Osteocyte (in vitro differentiated cells): ENCODE measurements around the gene ISY1. TPM values are rescaled to one million over a fixed set of nuclear protein-coding genes. Genes with fewer than 3 reads are reported as not detected.
"Not testable (repeated sequence)": the region's sequence is repeated elsewhere in the genome, so short reads cannot be mapped to it uniquely, and the experiment has no call there.

Source experiments
- DNase-seq: peaks from one replicate; pipeline ENCODE4 v3.0.0; 2021; ENCODE audit warnings: mixed read lengths; ENCODE audit not compliant: unreplicated experiment; ENCODE audit errors: extremely low spot score
- H3K27ac Mint-ChIP-seq: one replicate; pipeline ENCODE4 v1.8.0; 2021; ENCODE audit warnings: mild to moderate bottlenecking, mixed read lengths; ENCODE audit not compliant: unreplicated experiment
- H3K27me3 Mint-ChIP-seq: one replicate; pipeline ENCODE4 v1.8.0; 2021; ENCODE audit warnings: mixed read lengths; ENCODE audit not compliant: unreplicated experiment
- H3K36me3 Mint-ChIP-seq: one replicate; pipeline ENCODE4 v1.8.0; 2021; ENCODE audit warnings: mixed read lengths; ENCODE audit not compliant: unreplicated experiment
- H3K4me1 Mint-ChIP-seq: one replicate; pipeline ENCODE4 v1.8.0; 2021; ENCODE audit warnings: mixed read lengths; ENCODE audit not compliant: unreplicated experiment
- H3K4me3 Mint-ChIP-seq: one replicate; pipeline ENCODE4 v1.8.0; 2021; ENCODE audit warnings: mild to moderate bottlenecking, moderate library complexity, mixed read lengths; ENCODE audit not compliant: unreplicated experiment
- H3K9me3 Mint-ChIP-seq: one replicate; pipeline ENCODE4 v1.8.0; 2021; ENCODE audit warnings: mixed read lengths; ENCODE audit not compliant: unreplicated experiment
- total RNA-seq: library from RNA; stranded (reverse); gene quantifications from 2 replicates; pipeline ENCODE4 v1.2.1, GENCODE V29; 2021
- TF ChIP-seq, protein P1 (sequence below): fragments of 200-600 bp; sonication (generic); IDR thresholded peaks from 2 replicates; pipeline ENCODE4 v1.5.0; 2021; ENCODE audit warnings: antibody characterized with exemption, mild to moderate bottlenecking, moderate library complexity

The ISY1 gene
- total RNA-seq, 1 donor from 2014 or later = 42.6 TPM

DNA sequence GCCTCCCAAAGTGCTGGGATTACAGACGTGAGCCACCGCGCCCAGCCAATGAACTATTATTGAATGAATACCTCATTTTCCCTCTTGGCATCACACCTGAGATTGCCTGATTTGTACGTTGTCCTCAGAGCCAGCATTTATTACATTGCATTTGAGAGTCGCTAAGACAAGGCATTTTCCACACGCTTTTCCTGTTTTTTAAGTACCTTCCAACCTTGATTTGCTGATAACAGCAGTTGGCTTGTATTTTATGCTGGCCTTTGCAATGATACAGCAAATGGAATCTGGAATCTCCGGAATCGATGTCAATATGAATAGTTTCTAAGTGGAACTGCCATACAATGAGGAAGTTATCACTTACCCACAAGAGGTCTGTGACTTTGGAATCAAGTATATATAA is 38.5 kb upstream of the ISY1 start:
- H3K27ac Mint-ChIP-seq = no peak overlapping the region
- H3K4me3 Mint-ChIP-seq = no peak overlapping the region
- H3K36me3 Mint-ChIP-seq = no peaks in the 10 kb centered on the region
- H3K27me3 Mint-ChIP-seq = no peaks in the 10 kb centered on the region
- H3K9me3 Mint-ChIP-seq = no peaks in the 10 kb centered on the region
- peaks cover 20% of the 10 kb centered on the region for H3K4me1 Mint-ChIP-seq
- no peak for DNase-seq
- TF ChIP-seq, protein P1, sequence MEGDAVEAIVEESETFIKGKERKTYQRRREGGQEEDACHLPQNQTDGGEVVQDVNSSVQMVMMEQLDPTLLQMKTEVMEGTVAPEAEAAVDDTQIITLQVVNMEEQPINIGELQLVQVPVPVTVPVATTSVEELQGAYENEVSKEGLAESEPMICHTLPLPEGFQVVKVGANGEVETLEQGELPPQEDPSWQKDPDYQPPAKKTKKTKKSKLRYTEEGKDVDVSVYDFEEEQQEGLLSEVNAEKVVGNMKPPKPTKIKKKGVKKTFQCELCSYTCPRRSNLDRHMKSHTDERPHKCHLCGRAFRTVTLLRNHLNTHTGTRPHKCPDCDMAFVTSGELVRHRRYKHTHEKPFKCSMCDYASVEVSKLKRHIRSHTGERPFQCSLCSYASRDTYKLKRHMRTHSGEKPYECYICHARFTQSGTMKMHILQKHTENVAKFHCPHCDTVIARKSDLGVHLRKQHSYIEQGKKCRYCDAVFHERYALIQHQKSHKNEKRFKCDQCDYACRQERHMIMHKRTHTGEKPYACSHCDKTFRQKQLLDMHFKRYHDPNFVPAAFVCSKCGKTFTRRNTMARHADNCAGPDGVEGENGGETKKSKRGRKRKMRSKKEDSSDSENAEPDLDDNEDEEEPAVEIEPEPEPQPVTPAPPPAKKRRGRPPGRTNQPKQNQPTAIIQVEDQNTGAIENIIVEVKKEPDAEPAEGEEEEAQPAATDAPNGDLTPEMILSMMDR = no peak

DNA sequence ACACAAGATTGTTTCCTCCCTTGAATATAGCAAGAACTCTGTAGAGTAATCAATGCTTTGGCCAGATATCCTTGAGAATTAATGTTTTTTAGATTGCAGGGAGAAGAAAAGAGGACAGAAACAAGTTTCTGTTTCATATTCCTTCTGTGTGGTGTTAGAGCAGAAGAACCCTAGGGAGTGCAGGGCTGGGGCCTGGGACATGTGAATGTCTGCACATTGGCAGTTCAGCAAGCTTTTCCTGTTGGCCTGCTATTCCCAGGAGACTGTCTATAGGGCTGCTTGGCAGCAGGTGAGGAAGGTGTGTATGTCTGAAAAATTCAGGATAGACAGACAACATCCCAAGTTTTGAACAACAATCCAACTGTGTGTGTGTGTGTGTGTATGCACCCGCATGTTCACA is 36.5 kb upstream of the ISY1 start:
- peak overlapping the region; percentile 84 for H3K27ac Mint-ChIP-seq
- no peak for DNase-seq
- TF ChIP-seq, protein P1 = no peak
- H3K4me3 Mint-ChIP-seq = no peak overlapping the region
- H3K9me3 Mint-ChIP-seq = no peaks in the 10 kb centered on the region
- H3K36me3 Mint-ChIP-seq = no peaks in the 10 kb centered on the region
- peaks cover 20% of the 10 kb centered on the region for H3K4me1 Mint-ChIP-seq
- H3K27me3 Mint-ChIP-seq = no peaks in the 10 kb centered on the region

DNA sequence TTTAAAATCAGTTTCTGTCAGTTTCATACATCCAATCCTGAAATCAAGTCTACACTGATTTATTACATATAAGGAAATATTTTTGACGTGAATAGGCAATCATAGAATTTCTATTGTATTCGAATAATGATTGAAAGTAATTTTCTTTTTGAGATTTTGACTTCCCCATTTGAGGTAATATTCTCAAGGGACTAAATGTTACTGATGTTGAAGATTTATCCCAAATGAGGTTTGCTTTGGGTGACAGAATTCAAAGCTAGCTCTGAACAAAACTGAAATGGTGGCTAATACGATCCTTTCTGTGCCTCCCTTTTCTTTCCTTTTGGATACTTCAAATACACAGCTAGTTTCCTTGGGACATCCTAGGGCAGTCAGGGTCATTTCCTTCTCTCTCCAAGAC is 35.7 kb upstream of the ISY1 start:
- Mint-ChIP-seq H3K27me3 (no peaks in the 10 kb centered on the region), H3K9me3 (no peaks in the 10 kb centered on the region), H3K27ac (peak overlapping the region; percentile 84), H3K4me3 (no peak overlapping the region), H3K36me3 (no peaks in the 10 kb centered on the region), H3K4me1 (peaks cover 20% of the 10 kb centered on the region)
- TF ChIP-seq, protein P1 = no peak
- DNase-seq = no peak

DNA sequence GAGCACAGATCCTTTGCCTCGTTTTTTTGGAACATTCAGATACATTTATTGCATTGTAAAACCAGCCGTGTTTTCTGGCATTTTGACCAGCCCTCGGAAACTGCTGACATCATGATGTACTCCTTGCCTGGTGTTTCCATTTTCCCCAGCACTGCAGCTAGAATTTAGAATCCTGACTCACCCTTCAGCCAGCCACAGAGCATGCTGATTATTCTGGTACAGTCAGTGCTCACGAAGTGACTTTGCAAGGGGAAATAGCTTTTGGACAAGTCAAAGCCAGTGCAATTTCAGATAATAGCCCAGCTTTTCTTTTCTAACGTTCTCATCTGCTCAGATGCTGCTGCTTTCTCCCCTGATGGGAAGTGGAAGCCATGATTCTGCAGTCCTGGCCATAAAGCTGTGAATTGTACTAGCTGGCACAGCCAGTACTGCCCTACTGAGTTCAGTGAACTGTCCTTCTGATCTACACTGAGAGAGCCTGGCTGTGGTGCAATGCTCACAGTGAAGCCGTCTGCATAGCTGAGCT is 34.9 kb upstream of the ISY1 start:
- H3K9me3 Mint-ChIP-seq = no peaks in the 10 kb centered on the region
- H3K36me3 Mint-ChIP-seq = no peaks in the 10 kb centered on the region
- TF ChIP-seq, protein P1 = no peak
- peak overlapping the region; percentile 14 for H3K4me3 Mint-ChIP-seq
- H3K27ac Mint-ChIP-seq = peak overlapping the region; percentile 84
- DNase-seq = no peak
- H3K4me1 Mint-ChIP-seq = peaks cover 20% of the 10 kb centered on the region
- no peaks in the 10 kb centered on the region for H3K27me3 Mint-ChIP-seq

DNA sequence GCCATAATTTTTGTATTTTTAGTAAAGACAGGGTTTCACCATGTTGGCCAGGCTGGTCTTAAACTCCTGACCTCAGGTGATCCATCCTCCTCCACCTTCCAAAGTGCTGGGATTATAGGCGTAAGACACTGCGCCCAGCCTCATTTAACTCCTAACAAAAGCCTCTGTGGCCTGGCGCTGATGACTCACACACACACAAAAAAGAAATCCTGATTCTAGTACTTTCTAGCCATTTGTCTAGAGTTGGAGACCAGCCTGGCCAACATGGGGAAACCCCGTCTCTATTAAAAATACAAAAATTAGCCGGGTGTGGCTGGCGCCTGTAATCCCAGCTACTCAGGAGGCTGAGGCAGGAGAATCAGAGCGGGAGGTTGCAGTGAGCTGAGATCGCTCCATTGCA is 28.9 kb upstream of the ISY1 start:
- not testable (repeated sequence) for H3K9me3 Mint-ChIP-seq, H3K4me1 Mint-ChIP-seq, H3K36me3 Mint-ChIP-seq, DNase-seq, H3K4me3 Mint-ChIP-seq, H3K27ac Mint-ChIP-seq, H3K27me3 Mint-ChIP-seq

DNA sequence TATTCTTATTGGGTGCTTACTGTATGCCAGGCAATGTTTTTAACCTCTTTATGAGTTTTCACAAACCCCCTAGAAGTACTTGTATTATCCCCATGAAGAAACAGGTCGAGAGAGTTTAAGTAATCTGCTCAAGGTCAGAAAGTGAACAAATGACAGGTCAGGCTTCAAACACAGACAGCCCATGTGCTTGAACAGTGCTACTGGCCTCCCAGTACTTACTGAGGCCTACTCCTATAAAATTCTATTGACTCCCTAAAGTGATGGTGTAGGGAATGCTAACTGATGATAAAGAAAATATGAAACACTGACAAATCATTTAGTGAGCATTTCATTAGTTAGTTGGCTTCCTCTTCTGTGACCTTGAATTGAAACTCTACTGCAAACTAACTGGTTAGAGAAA is 27.0 kb upstream of the ISY1 start:
- Mint-ChIP-seq H3K4me3 (no peak overlapping the region), H3K27ac (no peak overlapping the region), H3K27me3 (no peaks in the 10 kb centered on the region), H3K36me3 (no peaks in the 10 kb centered on the region), H3K9me3 (no peaks in the 10 kb centered on the region), H3K4me1 (peaks cover 7% of the 10 kb centered on the region)
- TF ChIP-seq, protein P1 = no peak
- no peak for DNase-seq
